T-helper 2 cell treated with Interferon-gamma antibody and Interleukin-4, amounts not matched to agents 5 μg/mL and 100 μg/mL, for 36 hours (primary cell): ENCODE data around the gene GCK.
"Not testable (repeated sequence)": the region's sequence is repeated elsewhere in the genome, so short reads cannot be mapped to it uniquely, and the experiment has no call there.

Source experiments
- DNase-seq: peaks from one replicate; pipeline ENCODE4 v3.0.0; 2021; ENCODE audit warnings: low spot score
- H3K27ac Mint-ChIP-seq: one replicate; pipeline ENCODE4 v1.8.0; 2021; ENCODE audit warnings: mild to moderate bottlenecking, mixed read lengths
- H3K27me3 Mint-ChIP-seq: one replicate; pipeline ENCODE4 v1.8.0; 2021; ENCODE audit warnings: low read depth, mixed read lengths
- H3K36me3 Mint-ChIP-seq: one replicate; pipeline ENCODE4 v1.8.0; 2021; ENCODE audit warnings: low read depth, mixed read lengths
- H3K4me1 Mint-ChIP-seq: one replicate; pipeline ENCODE4 v1.8.0; 2021; ENCODE audit warnings: low read depth, mixed read lengths
- H3K4me3 Mint-ChIP-seq: one replicate; pipeline ENCODE4 v1.8.0; 2022; ENCODE audit warnings: mild to moderate bottlenecking, moderate library complexity, mixed read lengths
- H3K9me3 Mint-ChIP-seq: one replicate; pipeline ENCODE4 v1.8.0; 2021; ENCODE audit warnings: mixed read lengths

GCK gene

DNA sequence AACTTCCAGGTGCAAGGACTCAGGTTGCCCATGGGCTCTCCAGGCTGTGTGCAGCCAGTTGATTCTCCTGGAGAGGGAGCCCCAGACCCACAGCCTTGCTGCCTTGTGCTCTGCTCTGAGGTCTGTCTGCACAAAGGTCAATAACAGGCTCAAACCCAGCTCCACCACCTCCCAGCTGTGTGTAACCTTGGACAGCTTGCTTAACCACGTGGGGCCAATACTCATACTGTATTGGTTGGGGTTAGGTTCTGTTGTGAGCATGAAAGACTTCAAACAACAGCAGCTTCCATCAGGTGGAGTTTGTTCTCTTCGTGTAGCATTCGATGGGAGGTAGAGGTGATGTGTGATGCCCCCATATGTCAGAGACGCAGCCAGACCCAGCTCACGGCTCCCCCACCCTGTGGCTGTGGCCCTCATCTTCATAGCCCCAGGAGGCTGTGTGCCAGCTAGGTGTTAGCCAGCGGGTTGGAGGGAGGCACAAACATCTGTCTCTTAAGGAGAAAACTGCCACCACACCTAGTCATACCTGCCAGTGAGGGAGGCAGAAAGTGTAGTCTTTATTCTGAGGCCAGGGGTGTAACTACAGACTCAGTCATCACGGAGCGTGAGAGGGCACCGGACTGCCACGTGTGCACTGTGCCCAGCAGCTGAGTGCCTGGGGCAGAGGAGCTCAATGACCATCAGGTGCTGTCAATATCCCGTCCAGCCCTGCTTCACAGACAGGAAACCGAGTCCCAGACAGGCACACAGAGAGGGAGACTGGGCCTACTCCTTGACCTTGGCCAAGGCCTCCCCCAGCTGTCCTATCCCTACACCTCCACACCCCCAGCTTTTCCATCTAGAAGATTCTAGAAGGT lies 57.8 kb downstream of the GCK start:
- no peak for DNase-seq
- no peak overlapping the region for H3K27ac Mint-ChIP-seq

DNA sequence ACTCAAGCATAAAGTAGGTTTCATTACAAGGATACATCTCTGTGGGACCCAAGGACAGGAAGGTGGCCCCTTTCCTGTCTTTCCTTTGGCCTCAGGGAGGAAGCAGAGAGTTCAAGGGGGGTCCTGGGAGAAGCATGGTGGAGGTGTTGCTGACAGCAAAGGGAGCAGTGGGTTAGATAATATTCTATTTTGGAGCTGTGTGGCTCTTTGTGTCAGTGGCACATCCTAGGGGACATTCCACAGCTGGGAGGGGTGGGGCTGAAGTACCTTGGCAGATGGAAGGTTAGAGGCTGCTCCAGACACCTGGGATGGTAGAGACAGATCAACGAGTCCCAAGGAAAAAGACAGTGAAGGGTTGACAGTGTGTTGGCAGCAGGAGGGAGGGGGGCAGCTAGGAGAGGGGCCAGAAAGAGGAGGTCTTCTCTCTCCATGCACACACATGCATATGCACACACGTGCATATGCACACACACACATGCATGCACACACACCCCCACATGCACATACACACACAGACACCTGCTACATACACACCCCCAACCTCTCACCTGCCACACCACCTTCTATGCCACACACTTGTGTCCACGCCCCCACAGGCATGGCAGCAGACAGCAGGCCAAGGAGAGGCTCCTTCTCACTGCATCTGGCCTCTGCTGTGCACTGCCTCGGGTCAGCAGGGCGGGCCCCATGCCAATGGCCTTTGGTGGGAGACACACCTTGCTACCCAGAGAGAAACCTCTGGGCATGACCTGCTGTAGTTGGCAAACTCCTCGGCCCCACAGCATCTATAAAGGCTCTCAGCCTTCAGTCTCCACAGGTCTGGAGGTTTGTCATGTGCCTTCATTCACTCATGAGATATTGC lies 60.3 kb downstream of the GCK start:
- Mint-ChIP-seq H3K36me3 (peaks cover 2% of the 10 kb centered on the region), H3K9me3 (peaks cover 5% of the 10 kb centered on the region), H3K4me3 (no peak overlapping the region), H3K27ac (no peak overlapping the region), H3K4me1 (peaks cover 3% of the 10 kb centered on the region), H3K27me3 (peaks cover 12% of the 10 kb centered on the region)
- no peak for DNase-seq

More for the DNA sequence above, 57.8 kb downstream of the GCK start:
- Mint-ChIP-seq H3K36me3 (peaks cover 2% of the 10 kb centered on the region), H3K4me3 (no peak overlapping the region), H3K9me3 (peaks cover 5% of the 10 kb centered on the region), H3K27me3 (peaks cover 4% of the 10 kb centered on the region), H3K4me1 (no peaks in the 10 kb centered on the region)

DNA sequence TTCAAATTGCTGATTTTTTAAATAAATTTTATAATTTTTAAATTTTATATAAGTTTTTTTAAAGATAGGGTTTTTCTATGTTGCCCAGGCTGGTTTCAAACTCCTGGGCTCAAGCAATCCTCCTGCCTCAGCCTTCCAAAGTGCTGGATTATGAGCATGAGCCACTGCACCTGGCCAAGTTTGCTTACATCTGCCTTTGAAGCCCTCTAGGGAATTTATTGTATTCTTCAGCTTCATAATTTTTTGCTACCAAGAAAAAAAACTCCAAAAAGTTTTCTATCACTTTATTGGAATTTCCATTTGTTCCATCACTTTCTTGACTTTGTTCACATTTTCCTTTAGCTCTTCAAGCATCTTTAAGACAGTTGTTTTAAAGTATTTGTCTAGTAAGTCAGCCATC lies 62.1 kb downstream of the GCK start:
- peaks cover 2% of the 10 kb centered on the region for H3K36me3 Mint-ChIP-seq
- no peak overlapping the region for H3K4me3 Mint-ChIP-seq
- H3K27ac Mint-ChIP-seq, result no peak overlapping the region
- peaks cover 5% of the 10 kb centered on the region for H3K9me3 Mint-ChIP-seq
- peaks cover 12% of the 10 kb centered on the region for H3K27me3 Mint-ChIP-seq
- no peak for DNase-seq
- H3K4me1 Mint-ChIP-seq, result peaks cover 10% of the 10 kb centered on the region

DNA sequence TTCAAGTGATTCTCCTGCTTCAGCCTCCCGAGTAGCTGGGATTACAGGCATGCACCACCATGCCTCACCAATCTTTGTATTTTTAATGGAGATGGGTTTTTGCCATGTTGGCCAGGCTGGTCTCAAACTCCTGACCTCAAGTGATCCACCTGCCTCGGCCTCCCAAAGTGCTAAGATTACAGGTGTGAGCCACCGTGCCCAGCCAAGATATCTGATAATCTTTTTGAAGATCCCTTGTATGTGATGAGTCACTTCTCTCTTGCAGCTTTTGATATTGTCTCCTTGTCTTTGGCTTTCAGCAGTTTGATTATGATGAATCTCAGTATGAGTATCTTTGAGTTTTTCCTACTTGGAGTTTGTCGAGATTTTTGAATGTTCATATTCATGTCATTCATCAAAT lies 62.7 kb downstream of the GCK start:
- Mint-ChIP-seq H3K4me1 (peaks cover 10% of the 10 kb centered on the region), H3K27me3 (peaks cover 12% of the 10 kb centered on the region)
- not testable (repeated sequence) for H3K9me3 Mint-ChIP-seq, H3K36me3 Mint-ChIP-seq, H3K27ac Mint-ChIP-seq, DNase-seq, H3K4me3 Mint-ChIP-seq

DNA sequence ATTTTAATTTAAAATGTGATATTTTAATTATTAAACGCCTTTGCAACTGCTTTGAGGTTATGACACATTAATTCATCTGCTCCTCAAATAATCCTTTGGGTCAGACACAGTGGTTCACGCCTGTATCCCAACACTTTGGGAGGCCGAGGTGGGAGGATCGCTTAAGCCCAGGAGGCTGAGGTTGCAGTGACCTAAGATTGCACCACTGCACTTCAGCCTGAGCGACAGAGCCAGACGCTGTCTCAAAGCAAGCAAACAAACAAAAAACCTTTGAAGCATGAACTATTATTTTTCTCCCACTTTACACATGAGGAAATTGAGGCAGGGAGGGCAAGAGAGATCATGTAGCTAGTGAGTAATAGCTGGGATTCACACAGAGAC lies 64.4 kb downstream of the GCK start:
- peaks cover 15% of the 10 kb centered on the region for H3K4me1 Mint-ChIP-seq
- H3K4me3 Mint-ChIP-seq, result peak overlapping the region; percentile 31
- peaks cover 5% of the 10 kb centered on the region for H3K9me3 Mint-ChIP-seq
- H3K27me3 Mint-ChIP-seq, result peaks cover 12% of the 10 kb centered on the region
- DNase-seq, result no peak
- H3K36me3 Mint-ChIP-seq, result peaks cover 15% of the 10 kb centered on the region
- H3K27ac Mint-ChIP-seq, result no peak overlapping the region

- peak within 1 kb of the TSS; percentile 87 for H3K27ac Mint-ChIP-seq
- DNase-seq, result peak; percentile 98
- H3K27me3 Mint-ChIP-seq, result peaks cover 12% of the 10 kb centered on the region
- peaks cover 28% of the 10 kb centered on the region for H3K36me3 Mint-ChIP-seq
- peaks cover 5% of the 10 kb centered on the region for H3K9me3 Mint-ChIP-seq
- H3K4me3 Mint-ChIP-seq, result peak within 1 kb of the TSS; percentile 81
- peaks cover 15% of the 10 kb centered on the region for H3K4me1 Mint-ChIP-seq
Observed at GRCh38 chr7:44123190-44124003, 65.8 kb downstream of the GCK start, which contains the start of gene POLD2. TSS of gene POLD2 (minus strand) at chr7:44123548. CDS start at chr7:44122053, 1,495 bp downstream.

DNA sequence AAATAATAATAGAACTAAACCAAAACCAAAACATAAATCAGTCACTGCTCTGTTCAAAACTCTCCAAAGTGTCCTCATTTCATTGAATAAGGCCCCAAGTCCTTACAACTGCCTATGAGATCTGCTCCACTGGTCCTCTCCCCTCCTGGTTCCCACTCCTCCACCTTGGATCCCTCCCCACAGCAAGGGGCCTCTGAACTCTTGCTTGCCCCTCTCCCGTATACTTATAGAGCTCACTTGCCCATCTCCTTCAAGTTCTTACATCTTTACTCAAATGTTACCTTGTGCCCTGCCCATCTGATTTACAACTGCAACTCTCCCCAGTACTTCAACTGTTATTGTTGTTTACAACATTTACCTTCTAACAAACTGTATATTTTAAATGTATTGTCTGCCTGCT lies 66.7 kb downstream of the GCK start:
- H3K36me3 Mint-ChIP-seq, result peaks cover 33% of the 10 kb centered on the region
- peaks cover 15% of the 10 kb centered on the region for H3K4me1 Mint-ChIP-seq
- peaks cover 5% of the 10 kb centered on the region for H3K9me3 Mint-ChIP-seq
- DNase-seq, result no peak
- H3K27ac Mint-ChIP-seq, result peak overlapping the region; percentile 78
- peaks cover 12% of the 10 kb centered on the region for H3K27me3 Mint-ChIP-seq
- peak overlapping the region; percentile 81 for H3K4me3 Mint-ChIP-seq

DNA sequence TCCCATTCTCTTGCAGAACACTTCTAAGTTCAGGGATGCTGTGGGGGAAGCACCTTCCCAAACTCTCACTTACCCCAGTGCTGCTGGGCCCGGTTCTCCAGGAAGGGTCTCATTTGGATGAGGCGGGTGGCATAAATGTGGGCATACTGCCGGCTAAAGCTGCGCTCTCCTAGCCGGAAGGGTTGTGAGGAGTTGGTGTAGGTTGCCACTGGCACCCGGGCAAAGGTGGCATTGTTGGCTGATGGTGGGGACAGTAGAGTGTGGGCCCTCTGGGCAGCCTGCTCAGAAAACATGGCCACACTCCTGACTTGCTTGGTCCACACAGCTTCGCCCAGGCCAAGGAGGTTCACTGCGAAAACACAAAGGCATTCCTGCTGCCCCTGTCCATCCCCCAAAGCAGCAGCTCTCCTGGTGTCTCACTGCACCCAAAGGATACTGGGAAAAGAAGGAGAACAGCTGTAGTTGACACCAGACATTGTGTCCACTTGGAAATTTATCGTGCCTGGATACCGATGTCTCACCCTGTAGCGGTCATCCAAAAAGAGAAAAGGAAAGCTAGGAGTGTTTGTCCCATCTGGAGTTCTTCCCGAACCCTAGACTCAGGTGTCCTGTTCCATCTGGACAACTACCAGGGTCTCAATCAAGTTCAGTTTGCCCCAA lies 67.3 kb downstream of the GCK start:
- no peak overlapping the region for H3K27ac Mint-ChIP-seq

DNA sequence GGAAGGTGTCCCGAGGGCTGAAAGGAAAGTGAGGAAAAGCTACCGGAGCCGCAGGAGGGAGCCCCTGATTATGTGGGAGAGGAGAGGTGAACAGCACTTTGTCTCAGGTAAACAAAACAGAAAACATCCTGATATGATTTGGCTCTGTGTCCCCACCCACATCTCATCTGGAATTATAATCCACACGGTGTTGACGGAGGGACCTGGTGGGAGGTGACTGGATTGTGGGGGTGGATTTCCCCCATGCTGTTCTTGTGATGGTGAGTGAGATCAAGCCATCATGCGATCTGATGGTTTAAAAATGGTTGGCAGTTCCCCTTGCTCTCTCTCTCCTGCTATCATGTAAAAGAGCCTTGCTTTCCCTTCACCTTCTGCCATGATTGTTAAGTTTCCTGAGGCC lies 68.8 kb downstream of the GCK start:
- Mint-ChIP-seq H3K9me3 (no peaks in the 10 kb centered on the region), H3K27me3 (peaks cover 5% of the 10 kb centered on the region), H3K36me3 (peaks cover 31% of the 10 kb centered on the region), H3K4me1 (peaks cover 15% of the 10 kb centered on the region), H3K27ac (no peak overlapping the region), H3K4me3 (no peak overlapping the region)
- no peak for DNase-seq

More for the DNA sequence above, 67.3 kb downstream of the GCK start:
- Mint-ChIP-seq H3K4me1 (peaks cover 15% of the 10 kb centered on the region), H3K9me3 (peaks cover 4% of the 10 kb centered on the region), H3K36me3 (peaks cover 31% of the 10 kb centered on the region), H3K27me3 (peaks cover 11% of the 10 kb centered on the region), H3K4me3 (peak overlapping the region; percentile 81)
- DNase-seq, result no peak

- H3K4me3 Mint-ChIP-seq, result no peak overlapping the region
- no peaks in the 10 kb centered on the region for H3K9me3 Mint-ChIP-seq
- H3K27ac Mint-ChIP-seq, result no peak overlapping the region
- peaks cover 33% of the 10 kb centered on the region for H3K36me3 Mint-ChIP-seq
- no peak for DNase-seq
- no peaks in the 10 kb centered on the region for H3K27me3 Mint-ChIP-seq
- peaks cover 15% of the 10 kb centered on the region for H3K4me1 Mint-ChIP-seq
Observed at GRCh38 chr7:44119829-44120380, 69.3 kb downstream of the GCK start.

DNA sequence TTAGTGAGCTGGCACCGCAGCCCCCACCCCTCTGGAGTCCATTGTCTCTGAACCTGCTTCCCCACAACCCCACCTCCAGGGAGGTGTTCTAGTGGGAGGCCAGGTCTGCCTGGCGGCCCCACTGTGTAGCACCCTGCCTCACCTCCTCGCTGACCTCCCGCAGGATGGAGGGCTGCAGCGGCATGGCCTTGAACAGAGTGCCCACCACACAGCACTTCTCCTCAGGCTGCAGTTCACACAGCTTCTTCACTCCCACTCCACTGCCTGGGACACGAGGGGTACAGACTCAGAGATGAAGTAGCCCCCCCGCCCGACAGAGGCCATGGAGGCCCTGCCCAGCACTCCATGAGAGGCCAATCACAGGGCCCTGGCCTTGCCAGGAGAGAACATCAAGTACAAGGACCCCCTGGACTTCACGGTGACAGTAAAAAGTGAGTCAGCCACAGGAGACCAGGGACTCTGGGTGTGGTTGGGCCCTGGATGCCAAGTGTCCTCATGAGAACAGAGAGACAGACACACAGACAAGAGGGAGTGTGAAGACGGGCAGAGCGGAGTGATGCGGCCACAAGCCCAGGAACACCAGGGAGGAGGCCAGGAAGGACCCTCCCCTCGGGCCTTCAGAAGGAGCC lies 71.3 kb downstream of the GCK start:
- no peaks in the 10 kb centered on the region for H3K27me3 Mint-ChIP-seq
- H3K4me3 Mint-ChIP-seq, result no peak overlapping the region
- H3K4me1 Mint-ChIP-seq, result peaks cover 11% of the 10 kb centered on the region
- DNase-seq, result no peak
- H3K27ac Mint-ChIP-seq, result no peak overlapping the region
- no peaks in the 10 kb centered on the region for H3K9me3 Mint-ChIP-seq
- peaks cover 42% of the 10 kb centered on the region for H3K36me3 Mint-ChIP-seq

GRCh38 chr7:44116789-44117666 lies 72.2 kb downstream of the GCK start:
- no peak overlapping the region for H3K4me3 Mint-ChIP-seq
- H3K27ac Mint-ChIP-seq, result no peak overlapping the region
- DNase-seq, result no peak
- H3K4me1 Mint-ChIP-seq, result peaks cover 4% of the 10 kb centered on the region
- H3K27me3 Mint-ChIP-seq, result no peaks in the 10 kb centered on the region
- no peaks in the 10 kb centered on the region for H3K9me3 Mint-ChIP-seq
- peaks cover 42% of the 10 kb centered on the region for H3K36me3 Mint-ChIP-seq
